ENCODE measurements around the gene RIGI.
"Not testable (repeated sequence)": the region's sequence is repeated elsewhere in the genome, so short reads cannot be mapped to it uniquely, and the experiment has no call there.

Gene RIGI

GRCh38 chr9:32526041-32526706 is at the start of gene RIGI:
Gene RIGI (minus strand): TSS chr9:32526196. CDS start chr9:32526166, 30 bp downstream.
- peak; percentile 9 for DNase-seq

GRCh38 chr9:32574858-32575257 is 48.9 kb upstream of the RIGI start:
- DNase-seq: no peak

DNA sequence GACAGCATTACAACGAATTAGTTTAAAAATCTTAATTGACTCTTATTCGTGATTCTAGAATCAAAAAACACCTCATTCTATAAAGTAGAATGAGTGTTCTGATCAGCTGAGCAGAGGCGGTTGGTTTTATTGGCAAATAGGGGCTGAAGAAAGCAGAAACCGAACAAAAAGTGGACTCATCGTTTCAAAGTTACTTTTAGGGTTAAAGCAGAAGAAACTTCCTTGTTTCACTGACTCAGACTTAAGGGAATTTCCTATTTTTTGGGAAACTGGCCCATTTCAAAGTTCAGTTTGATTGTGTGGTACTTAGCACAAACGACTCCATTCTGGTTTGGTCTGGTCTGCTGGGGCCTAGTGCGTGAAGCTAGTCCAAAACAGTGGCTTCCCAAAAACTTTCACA is 47.8 kb upstream of the RIGI start:
- no peak for DNase-seq

- DNase-seq: peak; percentile 26
Measured at GRCh38 chr9:32572900-32573523, 47.0 kb upstream of the RIGI start, which contains the start of gene NDUFB6. Gene NDUFB6 (minus strand): TSS chr9:32573159. CDS start chr9:32573060, 99 bp downstream.

DNA sequence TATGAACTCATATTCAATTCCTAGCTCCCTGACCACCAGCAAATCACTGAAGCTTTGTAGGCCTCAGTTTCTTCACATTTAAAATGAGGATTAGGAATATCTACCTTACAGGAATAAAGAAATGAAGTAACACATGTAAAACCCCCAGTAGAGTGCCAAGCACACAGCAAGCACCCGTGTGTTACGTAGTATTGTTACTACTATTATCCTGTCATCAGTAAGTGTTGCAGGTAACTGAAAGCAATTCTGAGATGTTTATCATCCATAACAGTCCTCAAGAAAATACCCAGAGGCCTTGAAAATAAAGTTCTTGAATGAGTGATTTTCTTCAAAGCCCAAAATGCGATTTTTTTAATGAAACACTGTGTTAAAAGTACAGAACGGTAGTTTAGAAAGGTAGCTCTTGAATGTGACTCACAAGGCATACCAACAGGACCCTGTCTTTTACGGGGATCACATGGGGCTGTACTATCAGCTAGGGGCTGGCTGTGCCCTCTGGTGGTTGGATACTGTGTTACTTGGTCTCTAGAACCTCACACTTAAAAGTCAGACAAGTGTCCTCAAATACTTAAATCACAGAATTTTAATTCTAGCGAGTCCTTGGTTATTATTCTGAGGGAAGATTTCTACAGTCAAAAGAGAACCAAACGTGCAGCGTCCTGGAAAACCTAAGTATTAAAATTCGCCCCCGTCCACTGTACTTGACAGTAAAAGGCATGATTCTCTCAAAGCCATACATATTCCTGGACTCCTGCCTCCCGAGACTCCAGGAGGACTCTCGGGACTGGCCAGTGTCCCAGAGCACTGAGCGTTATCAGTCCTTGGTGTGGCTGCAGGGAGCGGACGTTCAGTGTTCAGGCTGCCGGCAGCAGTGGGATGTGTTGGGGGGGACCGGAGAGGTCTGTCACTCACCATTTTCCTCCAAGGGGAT is 46.2 kb upstream of the RIGI start:
- no peak for DNase-seq

DNA sequence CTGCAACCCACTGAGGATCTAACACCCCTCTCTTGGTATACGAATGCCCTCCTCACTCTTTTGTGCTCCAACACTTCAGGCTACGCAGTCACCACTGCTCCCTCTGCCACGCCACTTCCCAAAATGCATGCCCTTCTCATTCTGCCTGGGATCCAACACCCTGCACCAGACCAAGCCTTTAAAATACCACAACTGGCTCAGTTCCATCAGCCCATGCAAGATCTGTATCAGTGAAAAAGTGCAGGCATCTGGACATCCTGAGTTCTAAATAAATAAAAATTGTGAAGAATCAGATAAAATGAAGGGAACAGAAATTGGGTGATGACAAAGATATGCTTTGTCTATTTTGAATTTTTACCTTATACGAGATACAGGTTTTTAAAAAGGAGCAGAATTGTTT is 44.3 kb upstream of the RIGI start:
- no peak for DNase-seq

DNA sequence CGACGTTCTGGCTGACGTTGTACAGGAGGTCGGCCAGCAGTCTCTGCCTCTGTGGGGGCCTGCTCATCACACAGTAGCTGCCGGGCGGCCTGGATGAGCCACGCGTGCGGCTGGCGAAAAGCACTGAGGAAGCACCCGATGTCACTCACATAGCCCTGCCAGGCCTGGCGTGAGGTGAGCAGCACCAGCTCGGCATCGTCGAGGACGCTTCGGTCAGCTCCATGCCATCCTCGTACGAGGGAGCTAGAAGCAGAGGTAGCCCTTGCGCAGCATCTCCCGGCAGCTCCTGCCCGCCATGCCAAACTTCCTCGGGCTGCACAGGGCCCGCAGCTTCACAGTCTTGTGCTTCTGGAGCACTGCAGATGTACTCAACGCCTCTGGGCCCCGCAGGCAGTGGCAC is 40.8 kb upstream of the RIGI start:
- DNase-seq: no peak

DNA sequence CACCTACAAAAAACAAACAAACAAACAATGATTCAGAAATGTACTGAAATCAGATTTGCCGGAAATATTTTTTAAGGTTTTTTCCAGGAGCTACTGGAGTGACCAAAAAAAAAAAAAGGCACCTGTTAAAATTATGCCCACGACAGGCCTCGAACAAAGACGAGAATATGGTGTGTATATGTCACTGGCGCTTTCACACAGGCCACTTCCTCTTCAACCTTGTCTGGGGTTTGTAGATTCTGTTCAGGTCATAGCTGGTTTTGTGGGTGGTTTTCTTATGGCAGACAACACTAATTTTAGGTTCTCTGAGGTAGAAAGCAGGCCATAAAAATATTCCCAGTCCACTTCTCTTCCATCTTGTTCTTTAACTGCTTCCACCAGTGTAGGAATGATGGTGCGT is 40.0 kb upstream of the RIGI start:
- DNase-seq: no peak

GRCh38 chr9:32558408-32558934 is 32.5 kb upstream of the RIGI start:
- no peak for DNase-seq

GRCh38 chr9:32554591-32554990 is 28.6 kb upstream of the RIGI start:
- DNase-seq: no peak

- no peak for DNase-seq
Measured at GRCh38 chr9:32554107-32554506, 28.1 kb upstream of the RIGI start.

GRCh38 chr9:32552172-32552872 is 26.3 kb upstream of the RIGI start, which contains the start of the genes SMIM27 and TOPORS:
Gene SMIM27 (plus strand): TSS chr9:32552327. CDS start chr9:32552435, 108 bp downstream.
Gene TOPORS (minus strand): TSS chr9:32552586. CDS start chr9:32552436, 150 bp downstream.
- DNase-seq: peak; percentile 43

- no peak for DNase-seq
Measured at GRCh38 chr9:32551276-32552051, 25.5 kb upstream of the RIGI start.

DNA sequence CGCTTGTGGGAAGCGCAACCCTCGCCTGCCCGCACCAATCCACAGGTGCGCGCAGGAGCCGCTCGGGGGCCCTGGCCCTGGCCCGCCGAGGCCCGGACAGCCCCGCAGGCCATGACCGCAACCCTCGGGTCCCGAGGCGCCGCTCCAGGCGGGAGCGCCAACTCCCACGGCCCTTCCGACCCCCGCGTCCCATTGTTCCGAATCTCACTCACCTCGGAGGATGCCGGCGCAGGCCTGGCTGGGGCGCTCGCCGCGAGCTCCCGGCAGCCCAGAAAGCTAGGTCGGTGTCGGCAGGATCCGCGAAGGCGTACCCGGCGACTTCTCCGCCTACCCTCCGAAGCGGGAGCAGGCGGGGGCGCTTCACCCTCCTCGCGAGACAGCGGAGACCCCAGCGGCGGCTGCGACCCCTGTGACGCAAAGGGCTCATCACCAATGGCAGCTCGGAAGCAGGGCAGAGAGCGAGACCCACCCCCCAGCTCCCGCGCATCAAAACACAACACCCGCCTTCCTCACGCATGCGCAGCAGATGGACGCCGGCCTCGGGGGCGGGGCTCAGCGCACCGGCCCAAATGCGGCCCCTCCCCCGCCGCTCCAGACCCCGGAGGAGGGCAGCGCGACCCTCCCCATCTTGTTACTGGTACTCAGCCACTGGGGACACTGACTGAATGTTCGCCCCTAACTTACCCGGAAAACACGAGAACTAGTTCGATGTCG is 24.7 kb upstream of the RIGI start:
- peak; percentile 32 for DNase-seq

GRCh38 chr9:32550150-32550561 is 24.2 kb upstream of the RIGI start:
- DNase-seq: no peak

GRCh38 chr9:32548213-32548612 is 22.2 kb upstream of the RIGI start:
- not testable (repeated sequence) for DNase-seq

DNA sequence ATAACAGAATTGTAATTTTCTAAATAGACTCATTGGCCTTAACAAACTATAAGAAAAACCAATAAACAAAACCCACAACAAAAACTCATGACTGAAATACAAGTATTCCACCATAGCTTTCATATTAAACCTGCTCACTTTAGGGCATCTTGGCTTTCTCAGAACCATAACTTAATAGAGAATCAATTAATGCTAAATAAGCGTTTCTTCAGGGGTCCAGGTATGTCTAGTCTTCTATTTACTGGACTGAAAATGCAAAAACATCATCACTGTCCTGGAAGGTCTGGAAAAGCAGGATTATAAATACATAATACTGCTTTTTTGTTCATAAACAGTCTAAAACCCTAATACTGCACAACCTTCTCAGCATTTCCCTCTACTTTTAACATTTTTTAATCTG is 19.9 kb upstream of the RIGI start:
- DNase-seq: no peak

DNA sequence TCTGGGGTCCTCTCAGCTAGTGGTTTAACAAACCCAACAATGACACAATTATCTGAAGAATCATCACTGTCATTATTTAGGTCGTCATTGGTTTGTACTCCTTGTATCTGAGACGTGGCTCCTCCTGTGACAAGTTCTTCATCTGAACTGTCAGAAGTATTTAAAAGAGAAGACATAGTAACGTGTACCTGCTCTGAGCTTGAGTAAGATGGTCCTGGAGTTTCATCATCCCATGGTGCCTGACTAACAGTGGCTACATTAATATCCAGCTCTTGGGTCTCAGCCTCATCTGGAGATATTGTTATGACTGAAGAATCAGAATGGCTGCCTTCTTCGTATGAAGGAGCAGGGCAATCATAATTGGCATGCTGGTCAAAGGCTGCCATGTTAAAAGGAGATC is 17.1 kb upstream of the RIGI start:
- DNase-seq: no peak

DNA sequence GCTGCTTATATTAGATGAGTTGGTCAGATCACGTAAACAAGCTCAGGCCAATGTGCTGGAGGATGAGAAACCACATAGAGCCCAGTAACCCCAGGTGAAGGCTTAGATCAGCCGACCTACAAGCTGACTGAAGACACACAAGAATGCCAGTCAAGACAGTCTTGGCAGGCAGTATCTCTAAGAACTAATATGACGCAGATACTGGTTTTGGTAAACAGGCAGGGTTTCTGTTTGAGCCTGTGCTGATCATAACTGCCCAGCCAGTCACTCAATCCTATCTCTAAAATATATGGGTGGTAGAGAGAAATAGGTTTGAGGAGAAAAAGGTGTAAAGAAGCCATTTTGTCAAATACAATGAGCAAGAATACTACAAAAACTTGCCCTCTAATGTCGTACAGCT is 7.8 kb upstream of the RIGI start:
- no peak for DNase-seq

GRCh38 chr9:32533336-32533735 is 7.3 kb upstream of the RIGI start:
- DNase-seq: no peak

- no peak for DNase-seq
Measured at GRCh38 chr9:32526707-32527048, 682 bp upstream of the RIGI start.
